GM10248 (cell line): ENCODE data around the gene PHF19.

Source experiments
- CTCF ChIA-PET: fragments of 300-600 bp; sonication (Branson Sonifier 250); formaldehyde crosslinking; extraction: SDS; loops from one replicate; lab custom pipeline; 2021; ENCODE audit warnings: antibody characterized with exemption; lab: Yijun Ruan, JAX
- POLR2A ChIA-PET: fragments of 350-650 bp; sonication (Branson Sonifier 250); formaldehyde crosslinking; extraction: SDS; loops from one replicate; lab custom pipeline; 2020; ENCODE audit warnings: antibody characterized with exemption; lab: Yijun Ruan, JAX
- DNase-seq: peaks from one replicate; pipeline ENCODE4 v3.0.0; 2012; ENCODE audit errors: extremely low spot score
- CTCF ChIP-seq: IDR thresholded peaks from 2 replicates; pipeline ENCODE4 v1.5.1; 2012; ENCODE audit warnings: mild to moderate bottlenecking, low read depth; ENCODE audit errors: extremely low read depth, missing control alignments, control extremely low read depth

PHF19 gene

GRCh38 chr9:120905315-120906164 lies 28.6 kb upstream of the PHF19 start:
- ChIA-PET CTCF (no interaction called here), POLR2A (interaction anchor here (0.8 to 2.6 kb wide), 4 partner anchors 8 to 15 kb away, joined by 3 to 8 read pairs (median 4); no protein-coding TSS in a partner anchor)
- no peak for DNase-seq
- no peak for TF ChIP-seq CTCF

GRCh38 chr9:120904978-120905301 lies 28.0 kb upstream of the PHF19 start:
- ChIA-PET CTCF (interaction anchor here (0.6 to 1.0 kb wide), 2 partner anchors 25 to 28 kb away, joined by 3 read pairs; no protein-coding TSS in a partner anchor), POLR2A (interaction anchor here (1.0 to 2.6 kb wide), 4 partner anchors 11 to 18 kb away, joined by 3 to 8 read pairs (median 4); no protein-coding TSS in a partner anchor)
- DNase-seq: no peak
- TF ChIP-seq CTCF: no peak

GRCh38 chr9:120904061-120904977 lies 27.3 kb upstream of the PHF19 start:
- ChIA-PET POLR2A (interaction anchor here (1.0 to 2.6 kb wide), 4 partner anchors 11 to 19 kb away, joined by 3 to 8 read pairs (median 4); no protein-coding TSS in a partner anchor), CTCF (interaction anchor here (0.6 to 2.8 kb wide), 6 partner anchors 8 to 149 kb away, joined by 3 to 10 read pairs (median 3); no protein-coding TSS in a partner anchor)
- TF ChIP-seq CTCF: no peak
- DNase-seq: no peak

- TF ChIP-seq CTCF: no peak
- POLR2A ChIA-PET: interaction anchor here (1.1 to 1.6 kb wide), 2 partner anchors 10 to 23 kb away, joined by 3 to 4 read pairs; no protein-coding TSS in a partner anchor
- DNase-seq: no peak
- CTCF ChIA-PET: interaction anchor here (0.9 to 2.8 kb wide), 7 partner anchors 10 to 39 kb away, joined by 3 to 10 read pairs (median 4); no protein-coding TSS in a partner anchor
Observed at GRCh38 chr9:120902569-120903535, 25.9 kb upstream of the PHF19 start.

GRCh38 chr9:120901755-120902568 lies 25.0 kb upstream of the PHF19 start:
- no peak for TF ChIP-seq CTCF
- DNase-seq: no peak
- CTCF ChIA-PET: interaction anchor here (0.9 to 2.8 kb wide), 6 partner anchors 11 to 40 kb away, joined by 3 to 10 read pairs (median 4); no protein-coding TSS in a partner anchor
- POLR2A ChIA-PET: interaction anchor here (1.1 to 1.6 kb wide), 2 partner anchors 9 to 24 kb away, joined by 3 to 4 read pairs; no protein-coding TSS in a partner anchor
